Spleen (tissue), 11 donors: ENCODE results near the gene RASSF10. TPM values are rescaled to one million over a fixed set of nuclear protein-coding genes. Genes with fewer than 3 reads are reported as not detected.

Experiments used
- DNase-seq: peaks from one replicate; pipeline ENCODE4 v3.0.0-alpha.2; 2020
- H3K27ac ChIP-seq, 8 donors: fragments of 200-600 bp; sonication (generic) in 7 of 8; 1 replicate in 4 of 8; 2 replicates in 4 of 8; pipeline versions ENCODE4 v1.5.0 to v1.8.0; 2016 to 2021; ENCODE audit warnings: inconsistent platforms in 4 of 8, mild to moderate bottlenecking in 4 of 8, moderate library complexity in 1 of 8
- H3K27me3 ChIP-seq, 7 donors: fragments of 200-600 bp; sonication (generic) in 6 of 7; replicated peaks in 1 of 7; 1 replicate in 4 of 7; 2 replicates in 3 of 7; pipeline versions ENCODE4 v1.5.0 to v1.8.0; 2016 to 2021; ENCODE audit warnings: inconsistent platforms in 3 of 7, mild to moderate bottlenecking in 1 of 7
- H3K36me3 ChIP-seq, 6 donors: fragments of 200-600 bp; sonication (generic) in 5 of 6; 1 replicate in 4 of 6; 2 replicates in 2 of 6; pipeline versions ENCODE4 v1.5.0 to v1.8.0; 2016 to 2021; ENCODE audit warnings: inconsistent platforms in 2 of 6
- H3K4me1 ChIP-seq, 6 donors: fragments of 200-600 bp; sonication (generic) in 5 of 6; 1 replicate in 3 of 6; 2 replicates in 3 of 6; pipeline versions ENCODE4 v1.5.0 to v1.8.0; 2016 to 2021; ENCODE audit warnings: inconsistent platforms in 3 of 6
- H3K4me3 ChIP-seq, 8 donors: fragments of 200-600 bp; sonication (generic) in 7 of 8; 1 replicate in 4 of 8; 2 replicates in 4 of 8; pipeline versions ENCODE4 v1.5.0 to v1.8.0; 2016 to 2021; ENCODE audit warnings: inconsistent platforms in 4 of 8, mild to moderate bottlenecking in 4 of 8, moderate library complexity in 2 of 8
- H3K9me3 ChIP-seq, 8 donors: fragments of 200-600 bp; sonication (generic) in 7 of 8; 1 replicate in 4 of 8; 2 replicates in 4 of 8; pipeline versions ENCODE4 v1.5.0 to v1.8.0; 2016 to 2021; ENCODE audit warnings: inconsistent platforms in 4 of 8
- POLR2A ChIP-seq, 3 donors: fragments of 450-650 bp; IDR thresholded peaks; one replicate each; pipeline ENCODE4 v1.5.1; 2017; ENCODE audit warnings: antibody characterized with exemption in 3 of 3, mild to moderate bottlenecking in 1 of 3
- POLR2AphosphoS5 ChIP-seq, 3 donors: sonication (generic); formaldehyde crosslinking; IDR thresholded peaks; one replicate each; pipeline ENCODE4 v1.5.1; 2017; ENCODE audit warnings: antibody characterized with exemption in 3 of 3
- WGBS, 5 donors: extraction: QIAGEN DNeasy Blood & Tissue Kit in 3 of 5; methylation state at CpG; one replicate each; pipeline versions ENCODE4 v1.1.5 to v1.1.7; 2013 to 2018; 5-methylcytosine and 5-hydroxymethylcytosine counted together
- intact Hi-C: fragments of 100-400 bp; cut with DNase I; formaldehyde crosslinking; loops from one replicate; pipeline ENCODE4 v1.15.0; 2023; ENCODE audit warnings: low total_unique reads
- polyA plus RNA-seq, 3 donors: library from polyadenylated mRNA; stranded (reverse); fragments of 200-250 nt; gene quantifications; one replicate each; pipeline ENCODE4 v1.2.1, GENCODE V29; 2013
- total RNA-seq, 7 donors: library from RNA; depleted of rRNA in 3 of 7; stranded (reverse); fragments of >200 nt in 3 of 7; fragmentation: NEBNext Ultra II Directional in 4 of 7; extraction: Animal tissue kit (Norgen Biotek cat#: 25700) in 4 of 7; gene quantifications; one replicate each; pipeline versions ENCODE4 v1.1.0 to v1.2.1, GENCODE V29; 2016 to 2021
- TF ChIP-seq, protein P1 (sequence below), 11 experiments: fragments of 200-600 bp in 7 of 11; fragments of 450-650 bp in 4 of 11; sonication (generic) in 4 of 11; IDR thresholded peaks in 8 of 11; conservative IDR thresholded peaks in 3 of 11; 1 replicate in 7 of 11; 2 replicates in 4 of 11; pipeline versions ENCODE4 v1.4.0 to v1.8.0; 2016 to 2021; ENCODE audit warnings: antibody characterized with exemption in 11 of 11, inconsistent platforms in 4 of 11, mild to moderate bottlenecking in 1 of 11
- donor health status: healthy with polysubstance abuse.
- donor health status: DM: no; HTN: no; CAD: no; lungs with moderate emphysema.
- donor health status: DM: no; HTN: no; CAD: no.
- donor health status: Bipolar disorder and iron deficiency.
- donor health status: healthy.
- donor health status: DM: no; HTN: no; CAD: no.
- donor health status: DM: yes; HTN: yes; CAD: no.

RASSF10 gene
- total and polyA plus RNA-seq, 10 donors = not detected

DNA sequence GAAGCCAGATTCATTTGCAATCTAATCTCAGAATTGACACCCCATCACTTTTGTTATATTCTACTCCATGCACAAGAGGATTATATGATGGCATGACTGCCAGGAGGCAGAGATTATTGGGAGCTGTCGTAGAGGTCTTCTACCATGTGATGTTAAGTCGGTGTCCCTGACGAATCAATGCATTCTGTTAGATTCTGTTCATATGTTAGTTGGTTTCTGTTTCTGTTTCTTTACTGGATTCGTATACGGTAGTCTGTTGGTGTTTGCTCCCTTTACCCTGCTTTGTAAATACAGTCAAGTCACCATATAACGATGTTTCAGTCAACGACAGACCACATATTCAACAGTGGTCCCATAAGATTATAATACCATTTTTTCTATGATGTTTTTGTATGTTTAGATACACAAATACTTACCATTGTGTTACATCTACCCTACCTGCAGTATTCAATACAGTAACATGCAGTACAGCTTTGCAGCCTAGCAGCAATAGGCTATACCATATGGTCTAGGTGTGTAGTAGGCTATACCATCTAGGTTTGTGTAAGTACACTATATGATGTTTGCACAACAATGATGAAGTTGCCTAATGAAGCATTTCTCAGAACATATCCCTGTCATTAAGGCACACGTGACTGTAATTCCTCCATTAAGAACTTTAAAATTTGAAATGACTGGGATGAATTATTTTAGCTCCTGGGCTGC, 22.8 kb upstream of the RASSF10 start:
- H3K27ac ChIP-seq = no peak overlapping the region
- 82 to 85% (median 85%) methylated on average over 8 of the region's 8 CpGs for WGBS, 5 donors
- H3K4me1 ChIP-seq = no peaks in the 10 kb centered on the region
- H3K36me3 ChIP-seq = no peaks in the 10 kb centered on the region
- H3K27me3 ChIP-seq = peaks cover 0 to 8% (median 0%) of the 10 kb centered on the region in 7 donors
- no peaks in the 10 kb centered on the region for H3K9me3 ChIP-seq
- peak overlapping the region in 1 of 8 donors; percentile 35 for H3K4me3 ChIP-seq
- no peak for DNase-seq
- TF ChIP-seq POLR2A (IDR thresholded peaks at IDR 0.05) = no peak
- TF ChIP-seq POLR2AphosphoS5 (IDR thresholded peaks at IDR 0.05) = no peak
- TF ChIP-seq, protein P1, sequence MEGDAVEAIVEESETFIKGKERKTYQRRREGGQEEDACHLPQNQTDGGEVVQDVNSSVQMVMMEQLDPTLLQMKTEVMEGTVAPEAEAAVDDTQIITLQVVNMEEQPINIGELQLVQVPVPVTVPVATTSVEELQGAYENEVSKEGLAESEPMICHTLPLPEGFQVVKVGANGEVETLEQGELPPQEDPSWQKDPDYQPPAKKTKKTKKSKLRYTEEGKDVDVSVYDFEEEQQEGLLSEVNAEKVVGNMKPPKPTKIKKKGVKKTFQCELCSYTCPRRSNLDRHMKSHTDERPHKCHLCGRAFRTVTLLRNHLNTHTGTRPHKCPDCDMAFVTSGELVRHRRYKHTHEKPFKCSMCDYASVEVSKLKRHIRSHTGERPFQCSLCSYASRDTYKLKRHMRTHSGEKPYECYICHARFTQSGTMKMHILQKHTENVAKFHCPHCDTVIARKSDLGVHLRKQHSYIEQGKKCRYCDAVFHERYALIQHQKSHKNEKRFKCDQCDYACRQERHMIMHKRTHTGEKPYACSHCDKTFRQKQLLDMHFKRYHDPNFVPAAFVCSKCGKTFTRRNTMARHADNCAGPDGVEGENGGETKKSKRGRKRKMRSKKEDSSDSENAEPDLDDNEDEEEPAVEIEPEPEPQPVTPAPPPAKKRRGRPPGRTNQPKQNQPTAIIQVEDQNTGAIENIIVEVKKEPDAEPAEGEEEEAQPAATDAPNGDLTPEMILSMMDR (IDR thresholded peaks at IDR 0.05 in 8 of 11, conservative IDR thresholded peaks at IDR 0.05 in 3 of 11) = no peak
- intact Hi-C loops = no loop called here

DNA sequence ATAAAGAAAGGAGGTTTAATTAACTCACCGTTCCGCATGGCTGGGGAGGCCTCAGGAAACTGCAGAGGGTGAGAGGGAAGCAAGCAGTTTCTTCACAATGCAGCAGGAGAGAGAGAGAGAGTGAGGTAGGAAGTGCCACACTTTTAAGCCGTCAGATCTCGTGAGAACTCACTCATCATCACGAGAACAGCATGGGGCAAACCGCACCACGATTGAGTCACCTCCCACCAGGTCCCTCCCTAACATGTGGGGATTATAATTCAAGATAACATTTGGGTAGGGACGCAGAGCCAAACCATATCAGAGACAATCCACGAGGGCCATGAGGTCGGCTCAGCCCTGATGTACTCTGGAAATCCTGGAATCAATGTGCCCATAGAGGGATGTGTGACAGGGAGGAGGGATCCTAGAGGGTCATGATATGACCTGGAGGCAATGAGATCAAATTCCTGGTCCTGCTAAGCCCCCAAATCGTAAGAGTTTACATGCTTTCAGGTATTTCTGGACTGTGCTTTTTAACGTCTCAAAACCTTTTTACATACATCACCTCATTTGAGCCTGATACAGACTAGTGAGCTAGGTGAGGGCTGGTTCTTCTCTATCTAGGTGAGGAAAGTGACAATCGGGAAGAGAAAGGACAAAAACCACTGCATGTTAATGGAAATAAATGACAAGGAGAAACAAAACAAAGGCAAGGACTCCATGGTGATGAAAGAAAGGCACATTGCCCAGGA, 19.5 kb upstream of the RASSF10 start:
- intact Hi-C loops = no loop called here
- no peak for TF ChIP-seq POLR2AphosphoS5 (IDR thresholded peaks at IDR 0.05)

DNA sequence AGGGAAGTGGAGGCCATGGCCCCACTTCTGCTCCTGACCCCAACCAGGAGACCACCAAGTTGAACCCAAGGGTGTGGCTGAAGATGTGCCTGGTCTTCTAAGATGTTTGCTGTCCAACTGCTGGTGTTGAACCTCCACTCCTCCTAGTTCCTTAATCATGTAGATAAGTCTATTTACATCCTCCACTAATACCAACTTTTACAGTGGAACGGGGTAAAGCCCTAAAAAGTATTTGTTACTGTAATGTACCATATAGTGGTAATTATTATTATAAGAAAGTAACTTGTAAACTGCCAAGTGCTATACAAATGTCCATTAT, 19.0 kb upstream of the RASSF10 start:
- TF ChIP-seq POLR2A (IDR thresholded peaks at IDR 0.05) (no peak), POLR2AphosphoS5 (IDR thresholded peaks at IDR 0.05) (no peak)
- TF ChIP-seq, protein P1 (IDR thresholded peaks at IDR 0.05 in 8 of 11, conservative IDR thresholded peaks at IDR 0.05 in 3 of 11) = no peak
- DNase-seq = no peak
- WGBS, 5 donors = 89 to 97% (median 92%) methylated on average over 1 of the region's 1 CpG

More for the DNA sequence above, 19.5 kb upstream of the RASSF10 start:
- Histone ChIP-seq H3K4me3 (no peak overlapping the region), H3K4me1 (no peaks in the 10 kb centered on the region), H3K9me3 (no peaks in the 10 kb centered on the region), H3K27ac (no peak overlapping the region), H3K27me3 (peaks cover 0 to 8% (median 0%) of the 10 kb centered on the region in 7 donors), H3K36me3 (no peaks in the 10 kb centered on the region)
- WGBS, 5 donors = 61 to 76% (median 64%) methylated on average over 13 of the region's 13 CpGs
- no peak for DNase-seq

DNA sequence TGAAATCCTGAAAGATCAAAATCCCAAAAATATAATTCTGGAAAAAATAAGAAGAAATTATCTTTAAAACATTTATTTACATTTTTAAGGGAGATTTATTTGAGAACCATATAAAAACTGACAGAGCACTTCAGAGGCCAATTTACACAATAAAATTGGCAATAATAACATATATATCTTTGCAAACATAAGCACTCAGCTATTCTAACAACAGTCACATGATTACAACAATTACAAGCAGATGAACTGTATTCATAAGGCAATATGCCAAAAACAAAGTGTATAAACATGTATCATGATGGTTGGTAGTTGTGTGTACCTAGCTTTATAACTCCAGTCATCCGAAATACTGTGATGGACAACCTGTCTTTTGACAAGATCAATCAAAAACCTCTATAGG, 17.7 kb upstream of the RASSF10 start:
- H3K27me3 ChIP-seq = peaks cover 0 to 7% (median 0%) of the 10 kb centered on the region in 7 donors
- 86 to 100% (median 93%) methylated on average over 1 of the region's 1 CpG for WGBS, 5 donors
- no peaks in the 10 kb centered on the region for H3K4me1 ChIP-seq
- no peak overlapping the region for H3K27ac ChIP-seq
- no peaks in the 10 kb centered on the region for H3K36me3 ChIP-seq
- TF ChIP-seq, protein P1 (IDR thresholded peaks at IDR 0.05 in 8 of 11, conservative IDR thresholded peaks at IDR 0.05 in 3 of 11) = no peak
- TF ChIP-seq POLR2AphosphoS5 (IDR thresholded peaks at IDR 0.05) (no peak), POLR2A (IDR thresholded peaks at IDR 0.05) (no peak)
- H3K4me3 ChIP-seq = no peak overlapping the region
- peaks cover 0 to 6% (median 0%) of the 10 kb centered on the region in 8 donors for H3K9me3 ChIP-seq
- intact Hi-C loops = no loop called here
- DNase-seq = no peak

More for the DNA sequence above, 19.0 kb upstream of the RASSF10 start:
- H3K9me3 ChIP-seq = no peaks in the 10 kb centered on the region
- H3K27ac ChIP-seq = no peak overlapping the region
- H3K4me1 ChIP-seq = no peaks in the 10 kb centered on the region
- peaks cover 0 to 8% (median 0%) of the 10 kb centered on the region in 7 donors for H3K27me3 ChIP-seq
- H3K4me3 ChIP-seq = no peak overlapping the region
- intact Hi-C loops = no loop called here
- no peaks in the 10 kb centered on the region for H3K36me3 ChIP-seq
